Hepatocyte (in vitro differentiated cells): ENCODE measurements around the gene UBA1. TPM values are rescaled to one million over a fixed set of nuclear protein-coding genes. Genes with fewer than 3 reads are reported as not detected.

ENCODE experiments used
- DNase-seq: peaks from one replicate; pipeline ENCODE4 v3.0.0-alpha.2; 2016; ENCODE audit warnings: low spot score
- H2AFZ ChIP-seq: fragments of 200-600 bp; sonication (generic); 2 replicates; pipeline ENCODE4 v1.6.0; 2016; ENCODE audit warnings: antibody characterized with exemption, mild to moderate bottlenecking
- H3K27ac ChIP-seq: fragments of 200-600 bp; sonication (generic); 2 replicates; pipeline ENCODE4 v1.5.1; 2016; ENCODE audit warnings: mild to moderate bottlenecking
- H3K27me3 ChIP-seq: fragments of 200-600 bp; sonication (generic); 2 replicates; pipeline ENCODE4 v1.6.1; 2016
- H3K36me3 ChIP-seq: fragments of 200-600 bp; sonication (generic); replicated peaks from 2 replicates; pipeline ENCODE4 v1.5.1; 2016; ENCODE audit warnings: low read depth; ENCODE audit not compliant: insufficient read depth
- H3K4me1 ChIP-seq: fragments of 200-600 bp; sonication (generic); 2 replicates; pipeline ENCODE4 v1.5.1; 2016; ENCODE audit warnings: mild to moderate bottlenecking, moderate library complexity; ENCODE audit not compliant: insufficient read depth
- H3K4me2 ChIP-seq: fragments of 200-600 bp; sonication (generic); 2 replicates; pipeline ENCODE4 v1.6.0; 2016
- H3K4me3 ChIP-seq: fragments of 200-600 bp; sonication (generic); 2 replicates; pipeline ENCODE4 v1.5.1; 2016; ENCODE audit warnings: mild to moderate bottlenecking
- H3K79me2 ChIP-seq: fragments of 200-600 bp; sonication (generic); 2 replicates; pipeline ENCODE4 v1.6.0; 2017; ENCODE audit warnings: mild to moderate bottlenecking
- H3K9me2 ChIP-seq: fragments of 200-600 bp; sonication (generic); replicated peaks from 2 replicates; pipeline ENCODE4 v1.6.0; 2017; ENCODE audit warnings: mild to moderate bottlenecking; ENCODE audit not compliant: insufficient read depth
- H3K9me3 ChIP-seq: fragments of 200-600 bp; sonication (generic); 2 replicates; pipeline ENCODE4 v1.5.1; 2016; ENCODE audit warnings: low read depth, mild to moderate bottlenecking
- H4K20me1 ChIP-seq: fragments of 200-600 bp; sonication (generic); 2 replicates; pipeline ENCODE4 v1.6.0; 2016; ENCODE audit warnings: mild to moderate bottlenecking; ENCODE audit not compliant: insufficient read depth, poor library complexity, severe bottlenecking
- EZH2 ChIP-seq: fragments of 200-600 bp; sonication (generic); IDR thresholded peaks from 2 replicates; pipeline ENCODE4 v1.6.1; 2016; ENCODE audit warnings: antibody characterized with exemption, mild to moderate bottlenecking, borderline replicate concordance
- EZH2phosphoT487 ChIP-seq: fragments of 200-600 bp; sonication (generic); IDR thresholded peaks from one replicate; pipeline ENCODE4 v1.6.1; 2018; ENCODE audit warnings: antibody characterized with exemption, mild to moderate bottlenecking, low read depth, moderate library complexity; ENCODE audit not compliant: unreplicated experiment, severe bottlenecking
- WGBS: methylation state at CpG from one replicate; pipeline ENCODE4 v1.1.6; 2016; ENCODE audit warnings: low lambda C conversion rate; ENCODE audit errors: missing lambda C conversion rate; 5-methylcytosine and 5-hydroxymethylcytosine counted together
- polyA plus RNA-seq: library from polyadenylated mRNA; unstranded; fragments of >200 nt; fragmentation: Nextera tagmentation; extraction: Ambion mirVana; gene quantifications from 2 replicates; pipeline ENCODE4 v1.2.1, GENCODE V29; 2016
- total RNA-seq: library from RNA; depleted of rRNA; stranded (reverse); fragments of >200 nt; gene quantifications from 2 replicates; pipeline ENCODE4 v1.2.3, GENCODE V29; 2014
- TF ChIP-seq, protein P1 (sequence below): fragments of 200-600 bp; sonication (generic); IDR thresholded peaks from 2 replicates; pipeline ENCODE4 v1.5.1; 2016; ENCODE audit warnings: antibody characterized with exemption, mild to moderate bottlenecking; ENCODE audit not compliant: poor library complexity

The UBA1 gene
- total and polyA plus RNA-seq, 2 experiments from 2014 or later: 236 to 253 TPM

DNA sequence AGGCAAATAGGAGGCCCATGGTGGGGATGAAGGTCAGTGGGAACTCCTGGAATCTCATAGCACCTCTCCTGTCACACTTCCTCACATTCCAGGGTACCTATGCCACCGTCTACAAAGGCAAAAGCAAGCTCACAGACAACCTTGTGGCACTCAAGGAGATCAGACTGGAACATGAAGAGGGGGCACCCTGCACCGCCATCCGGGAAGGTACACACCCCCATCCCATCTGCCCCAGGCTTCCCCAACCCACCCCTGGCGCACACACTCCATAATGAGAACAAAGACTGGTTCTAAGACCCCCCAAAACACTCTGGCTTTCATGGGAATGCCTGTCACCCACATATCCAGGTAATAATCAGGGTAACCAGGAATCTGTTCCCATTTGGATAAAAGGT lies 31.3 kb downstream of the UBA1 start:
- DNase-seq: no peak
- Histone ChIP-seq H3K9me2 (no peaks in the 10 kb centered on the region), H3K27me3 (no peaks in the 10 kb centered on the region), H3K27ac (no peak overlapping the region), H3K4me1 (peaks cover 11% of the 10 kb centered on the region), H4K20me1 (peaks cover 35% of the 10 kb centered on the region), H3K9me3 (no peaks in the 10 kb centered on the region), H3K36me3 (no peaks in the 10 kb centered on the region), H3K4me3 (no peak overlapping the region), H3K4me2 (no peak overlapping the region), H2AFZ (no peak overlapping the region), H3K79me2 (peaks cover 31% of the 10 kb centered on the region)
- TF ChIP-seq EZH2phosphoT487 (no peak), EZH2 (no peak)
- TF ChIP-seq, protein P1, sequence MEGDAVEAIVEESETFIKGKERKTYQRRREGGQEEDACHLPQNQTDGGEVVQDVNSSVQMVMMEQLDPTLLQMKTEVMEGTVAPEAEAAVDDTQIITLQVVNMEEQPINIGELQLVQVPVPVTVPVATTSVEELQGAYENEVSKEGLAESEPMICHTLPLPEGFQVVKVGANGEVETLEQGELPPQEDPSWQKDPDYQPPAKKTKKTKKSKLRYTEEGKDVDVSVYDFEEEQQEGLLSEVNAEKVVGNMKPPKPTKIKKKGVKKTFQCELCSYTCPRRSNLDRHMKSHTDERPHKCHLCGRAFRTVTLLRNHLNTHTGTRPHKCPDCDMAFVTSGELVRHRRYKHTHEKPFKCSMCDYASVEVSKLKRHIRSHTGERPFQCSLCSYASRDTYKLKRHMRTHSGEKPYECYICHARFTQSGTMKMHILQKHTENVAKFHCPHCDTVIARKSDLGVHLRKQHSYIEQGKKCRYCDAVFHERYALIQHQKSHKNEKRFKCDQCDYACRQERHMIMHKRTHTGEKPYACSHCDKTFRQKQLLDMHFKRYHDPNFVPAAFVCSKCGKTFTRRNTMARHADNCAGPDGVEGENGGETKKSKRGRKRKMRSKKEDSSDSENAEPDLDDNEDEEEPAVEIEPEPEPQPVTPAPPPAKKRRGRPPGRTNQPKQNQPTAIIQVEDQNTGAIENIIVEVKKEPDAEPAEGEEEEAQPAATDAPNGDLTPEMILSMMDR: no peak
- WGBS: 98% methylated on average over 4 of the region's 4 CpGs

DNA sequence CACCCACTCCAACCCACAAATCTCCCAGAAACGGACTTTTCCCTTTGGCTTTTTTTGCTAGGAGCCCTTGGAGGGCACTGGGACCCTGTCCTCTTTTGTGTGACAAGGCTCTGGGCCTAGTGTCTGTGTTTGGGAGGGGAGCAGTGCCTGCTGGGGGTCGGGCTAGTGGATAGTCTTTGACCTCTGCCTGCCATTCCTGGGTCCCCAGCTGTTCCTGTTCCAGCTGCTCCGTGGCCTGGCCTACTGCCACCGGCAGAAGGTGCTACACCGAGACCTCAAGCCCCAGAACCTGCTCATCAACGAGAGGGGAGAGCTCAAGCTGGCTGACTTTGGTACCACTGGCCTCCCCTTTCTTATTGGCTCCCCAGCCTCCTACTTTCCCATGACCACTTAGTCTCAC lies 32.4 kb downstream of the UBA1 start:
- H3K9me3 ChIP-seq: no peaks in the 10 kb centered on the region
- H3K27ac ChIP-seq: no peak overlapping the region
- no peak overlapping the region for H3K4me3 ChIP-seq
- no peaks in the 10 kb centered on the region for H3K27me3 ChIP-seq
- H3K36me3 ChIP-seq: no peaks in the 10 kb centered on the region
- DNase-seq: no peak
- WGBS: 100% methylated on average over 6 of the region's 6 CpGs
- peaks cover 20% of the 10 kb centered on the region for H3K79me2 ChIP-seq
- no peak overlapping the region for H2AFZ ChIP-seq
- H3K4me2 ChIP-seq: no peak overlapping the region
- peaks cover 23% of the 10 kb centered on the region for H4K20me1 ChIP-seq
- no peaks in the 10 kb centered on the region for H3K9me2 ChIP-seq
- H3K4me1 ChIP-seq: no peaks in the 10 kb centered on the region
- TF ChIP-seq, protein P1: no peak
- TF ChIP-seq EZH2 (no peak), EZH2phosphoT487 (no peak)

DNA sequence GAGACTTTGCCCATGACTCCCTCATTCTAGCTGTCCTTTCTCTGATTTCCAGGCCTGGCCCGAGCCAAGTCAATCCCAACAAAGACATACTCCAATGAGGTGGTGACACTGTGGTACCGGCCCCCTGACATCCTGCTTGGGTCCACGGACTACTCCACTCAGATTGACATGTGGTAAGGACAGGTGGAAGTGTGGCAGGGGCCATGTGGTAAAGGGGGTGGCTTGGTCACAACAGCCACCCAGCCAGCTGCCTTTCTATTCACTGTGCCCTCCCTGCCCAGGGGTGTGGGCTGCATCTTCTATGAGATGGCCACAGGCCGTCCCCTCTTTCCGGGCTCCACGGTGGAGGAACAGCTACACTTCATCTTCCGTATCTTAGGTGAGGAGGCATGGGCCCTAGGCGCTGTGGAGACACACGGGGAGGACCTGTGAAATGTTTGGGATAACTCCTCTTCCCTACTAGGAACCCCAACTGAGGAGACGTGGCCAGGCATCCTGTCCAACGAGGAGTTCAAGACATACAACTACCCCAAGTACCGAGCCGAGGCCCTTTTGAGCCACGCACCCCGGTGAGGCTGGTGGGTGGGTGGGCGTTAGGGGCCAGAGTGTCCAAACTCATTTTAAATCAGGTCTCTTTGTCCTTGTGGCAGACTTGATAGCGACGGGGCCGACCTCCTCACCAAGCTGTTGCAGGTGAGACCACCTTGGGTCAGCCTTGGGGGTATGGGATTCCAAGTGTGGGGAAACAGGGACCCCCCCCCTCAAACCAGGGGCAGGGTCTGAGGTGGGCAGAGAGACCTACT lies 33.1 kb downstream of the UBA1 start:
- Histone ChIP-seq H3K9me2 (no peaks in the 10 kb centered on the region), H3K9me3 (no peaks in the 10 kb centered on the region), H3K4me2 (no peak overlapping the region), H3K27ac (no peak overlapping the region), H3K4me3 (no peak overlapping the region), H3K79me2 (peaks cover 13% of the 10 kb centered on the region), H3K4me1 (no peaks in the 10 kb centered on the region), H3K36me3 (no peaks in the 10 kb centered on the region), H2AFZ (no peak overlapping the region), H3K27me3 (no peaks in the 10 kb centered on the region), H4K20me1 (peaks cover 17% of the 10 kb centered on the region)
- WGBS: 99% methylated on average over 17 of the region's 19 CpGs
- TF ChIP-seq, protein P1: no peak
- no peak for DNase-seq

DNA sequence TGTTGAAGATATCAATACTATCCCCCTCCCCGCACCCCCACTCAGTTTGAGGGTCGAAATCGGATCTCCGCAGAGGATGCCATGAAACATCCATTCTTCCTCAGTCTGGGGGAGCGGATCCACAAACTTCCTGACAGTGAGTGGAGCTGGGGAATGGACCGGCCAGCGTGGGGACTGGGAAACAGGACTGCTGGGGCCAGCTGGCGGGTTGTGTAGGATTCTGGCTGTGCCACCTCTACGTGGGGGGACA lies 33.6 kb downstream of the UBA1 start:
- 96% methylated on average over 9 of the region's 9 CpGs for WGBS
- DNase-seq: no peak
- no peaks in the 10 kb centered on the region for H3K27me3 ChIP-seq
- H4K20me1 ChIP-seq: peaks cover 11% of the 10 kb centered on the region
- H3K9me2 ChIP-seq: no peaks in the 10 kb centered on the region
- no peak overlapping the region for H3K4me3 ChIP-seq
- no peak overlapping the region for H3K4me2 ChIP-seq
- no peaks in the 10 kb centered on the region for H3K36me3 ChIP-seq
- H3K79me2 ChIP-seq: peaks cover 8% of the 10 kb centered on the region
- H3K27ac ChIP-seq: no peak overlapping the region
- TF ChIP-seq, protein P1: no peak
- TF ChIP-seq EZH2phosphoT487 (no peak), EZH2 (no peak)
- H2AFZ ChIP-seq: no peak overlapping the region
- H3K4me1 ChIP-seq: peaks cover 5% of the 10 kb centered on the region
- H3K9me3 ChIP-seq: no peaks in the 10 kb centered on the region
